Neural cell (in vitro differentiated cells): ENCODE measurements around the gene BTBD19.

Source experiments
- EP300 ChIP-seq: fragments of 450-650 bp; conservative IDR thresholded peaks from 2 replicates; pipeline ENCODE4 v1.6.1; 2014; ENCODE audit warnings: antibody characterized with exemption, mild to moderate bottlenecking, moderate library complexity; ENCODE audit not compliant: poor library complexity, severe bottlenecking
- EZH2 ChIP-seq: fragments of 200-600, 300-800 bp; shearing (Covaris generic), sonication (generic); IDR thresholded peaks from 2 replicates; pipeline ENCODE4 v1.6.1; 2014; ENCODE audit warnings: antibody characterized with exemption, low read length, borderline replicate concordance, mild to moderate bottlenecking; ENCODE audit not compliant: insufficient read depth, poor library complexity, severe bottlenecking
- POLR2AphosphoS5 ChIP-seq: IDR thresholded peaks from 2 replicates; pipeline ENCODE4 v1.6.1; 2012
- RAD21 ChIP-seq: fragments of 450-650 bp; conservative IDR thresholded peaks from 2 replicates; pipeline ENCODE4 v1.6.1; 2014; ENCODE audit warnings: antibody characterized with exemption, mild to moderate bottlenecking, moderate library complexity
- REST ChIP-seq: IDR thresholded peaks from 2 replicates; pipeline ENCODE4 v1.6.1; 2012; ENCODE audit warnings: borderline replicate concordance
- SMC3 ChIP-seq: fragments of 450-650 bp; conservative IDR thresholded peaks from 2 replicates; pipeline ENCODE4 v1.6.1; 2014; ENCODE audit warnings: antibody characterized with exemption, mild to moderate bottlenecking, moderate library complexity; ENCODE audit not compliant: poor library complexity
- TAF1 ChIP-seq: IDR thresholded peaks from 2 replicates; pipeline ENCODE4 v1.6.1; 2012; ENCODE audit warnings: low read depth
- TF ChIP-seq, protein P1 (sequence below): fragments of 450-650 bp; IDR thresholded peaks from 2 replicates; pipeline ENCODE4 v1.5.1; 2014; ENCODE audit warnings: antibody characterized with exemption, mild to moderate bottlenecking, moderate library complexity; ENCODE audit not compliant: poor library complexity, severe bottlenecking

DNA sequence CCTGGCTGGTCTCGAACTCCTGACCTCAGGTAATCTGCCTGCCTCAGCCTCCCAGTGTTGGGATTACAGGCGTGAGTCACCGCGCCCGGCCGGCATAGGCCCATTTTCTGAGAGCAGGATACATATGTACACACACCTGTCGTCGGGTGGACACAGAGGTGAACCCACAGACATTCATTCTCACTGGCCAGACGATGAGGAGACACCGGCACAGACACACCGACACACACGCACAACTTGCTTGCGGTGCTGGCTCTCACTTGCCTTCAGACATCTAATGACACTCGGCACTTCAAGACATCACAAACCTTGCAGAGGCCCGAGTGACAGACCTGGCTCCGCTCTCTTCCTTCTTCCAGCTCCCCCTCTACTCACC lies 34.2 kb downstream of the BTBD19 start:
- TF ChIP-seq, protein P1, sequence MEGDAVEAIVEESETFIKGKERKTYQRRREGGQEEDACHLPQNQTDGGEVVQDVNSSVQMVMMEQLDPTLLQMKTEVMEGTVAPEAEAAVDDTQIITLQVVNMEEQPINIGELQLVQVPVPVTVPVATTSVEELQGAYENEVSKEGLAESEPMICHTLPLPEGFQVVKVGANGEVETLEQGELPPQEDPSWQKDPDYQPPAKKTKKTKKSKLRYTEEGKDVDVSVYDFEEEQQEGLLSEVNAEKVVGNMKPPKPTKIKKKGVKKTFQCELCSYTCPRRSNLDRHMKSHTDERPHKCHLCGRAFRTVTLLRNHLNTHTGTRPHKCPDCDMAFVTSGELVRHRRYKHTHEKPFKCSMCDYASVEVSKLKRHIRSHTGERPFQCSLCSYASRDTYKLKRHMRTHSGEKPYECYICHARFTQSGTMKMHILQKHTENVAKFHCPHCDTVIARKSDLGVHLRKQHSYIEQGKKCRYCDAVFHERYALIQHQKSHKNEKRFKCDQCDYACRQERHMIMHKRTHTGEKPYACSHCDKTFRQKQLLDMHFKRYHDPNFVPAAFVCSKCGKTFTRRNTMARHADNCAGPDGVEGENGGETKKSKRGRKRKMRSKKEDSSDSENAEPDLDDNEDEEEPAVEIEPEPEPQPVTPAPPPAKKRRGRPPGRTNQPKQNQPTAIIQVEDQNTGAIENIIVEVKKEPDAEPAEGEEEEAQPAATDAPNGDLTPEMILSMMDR: no peak
- TF ChIP-seq EZH2 (no peak), EP300 (no peak), RAD21 (no peak), REST (no peak), SMC3 (no peak), POLR2AphosphoS5 (no peak), TAF1 (no peak)
